ENCODE measurements around the gene GPR158.

Gene GPR158

GRCh38 chr10:25502453-25502852 is 327.7 kb downstream of the GPR158 start:
- DNase-seq (ENCODE audit: low spot score) = no peak

GRCh38 chr10:25504306-25504705 is 329.5 kb downstream of the GPR158 start:
- no peak for DNase-seq (ENCODE audit: low spot score)

- DNase-seq (ENCODE audit: low spot score) = no peak
Measured at GRCh38 chr10:25504838-25505237, 330.0 kb downstream of the GPR158 start.

- no peak for DNase-seq (ENCODE audit: low spot score)
Measured at GRCh38 chr10:25505466-25505865, 330.7 kb downstream of the GPR158 start.

- DNase-seq (ENCODE audit: low spot score) = no peak
Measured at GRCh38 chr10:25506821-25507335, 332.1 kb downstream of the GPR158 start.

- no peak for DNase-seq (ENCODE audit: low spot score)
Measured at GRCh38 chr10:25508112-25508815, 333.5 kb downstream of the GPR158 start.

GRCh38 chr10:25509151-25509550 is 334.4 kb downstream of the GPR158 start:
- no peak for DNase-seq (ENCODE audit: low spot score)

- no peak for DNase-seq (ENCODE audit: low spot score)
Measured at GRCh38 chr10:25522294-25522693, 347.5 kb downstream of the GPR158 start.

- DNase-seq (ENCODE audit: low spot score) = peak; percentile 0
Measured at GRCh38 chr10:25522946-25523608, 348.3 kb downstream of the GPR158 start.

GRCh38 chr10:25530306-25530705 is 355.5 kb downstream of the GPR158 start:
- no peak for DNase-seq (ENCODE audit: low spot score)

GRCh38 chr10:25531457-25532061 is 356.8 kb downstream of the GPR158 start:
- DNase-seq (ENCODE audit: low spot score) = no peak

GRCh38 chr10:25532213-25532612 is 357.4 kb downstream of the GPR158 start:
- no peak for DNase-seq (ENCODE audit: low spot score)

- no peak for DNase-seq (ENCODE audit: low spot score)
Measured at GRCh38 chr10:25536027-25536426, 361.2 kb downstream of the GPR158 start.

- no peak for DNase-seq (ENCODE audit: low spot score)
Measured at GRCh38 chr10:25547382-25547781, 372.6 kb downstream of the GPR158 start.

- DNase-seq (ENCODE audit: low spot score) = no peak
Measured at GRCh38 chr10:25552283-25552919, 377.6 kb downstream of the GPR158 start.

- no peak for DNase-seq (ENCODE audit: low spot score)
Measured at GRCh38 chr10:25555865-25556264, 381.1 kb downstream of the GPR158 start.

- peak; percentile 0 for DNase-seq (ENCODE audit: low spot score)
Measured at GRCh38 chr10:25556457-25556856, 381.7 kb downstream of the GPR158 start.

GRCh38 chr10:25557136-25557535 is 382.3 kb downstream of the GPR158 start:
- DNase-seq (ENCODE audit: low spot score) = no peak

- DNase-seq (ENCODE audit: low spot score) = no peak
Measured at GRCh38 chr10:25561758-25562157, 387.0 kb downstream of the GPR158 start.

- no peak for DNase-seq (ENCODE audit: low spot score)
Measured at GRCh38 chr10:25562547-25562946, 387.7 kb downstream of the GPR158 start.

- DNase-seq (ENCODE audit: low spot score) = no peak
Measured at GRCh38 chr10:25564351-25564750, 389.6 kb downstream of the GPR158 start.

GRCh38 chr10:25565570-25565969 is 390.8 kb downstream of the GPR158 start:
- DNase-seq (ENCODE audit: low spot score) = no peak

- no peak for DNase-seq (ENCODE audit: low spot score)
Measured at GRCh38 chr10:25573316-25573715, 398.5 kb downstream of the GPR158 start.

All from activated CD4-positive, alpha-beta T cell treated with anti-CD3 and anti-CD28 coated beads, Interleukin-2, Interleukin-4, amounts not matched to agents 100 ng/mL and 50 ng/mL, durations not matched to agents 16 hours and 8 hours (primary cell).